IMR-90 (cell line): ENCODE data around the gene VPS8.

Experiments
- BHLHE40 ChIP-seq: fragments of 150-350 bp; IDR thresholded peaks from 2 replicates; pipeline ENCODE4 v1.6.1; 2016; ENCODE audit warnings: mild to moderate bottlenecking, low read depth, low read length
- CEBPB ChIP-seq: IDR thresholded peaks from 2 replicates; pipeline ENCODE4 v1.6.1; 2012; ENCODE audit warnings: low read depth, low read length, improper control_type of control experiment
- FOS ChIP-seq: fragments of 150-350 bp; IDR thresholded peaks from 2 replicates; pipeline ENCODE4 v1.6.1; 2016; ENCODE audit warnings: low read depth, low read length
- MAFK ChIP-seq: IDR thresholded peaks from 2 replicates; pipeline ENCODE4 v1.6.1; 2012; ENCODE audit warnings: low read depth, low read length, improper control_type of control experiment
- MAZ ChIP-seq: IDR thresholded peaks from 2 replicates; pipeline ENCODE4 v1.6.1; 2012; ENCODE audit warnings: low read depth, mild to moderate bottlenecking, low read length, improper control_type of control experiment, moderate library complexity, borderline replicate concordance
- POLR2A ChIP-seq: IDR thresholded peaks from 2 replicates; pipeline ENCODE4 v1.6.1; 2012; ENCODE audit warnings: mild to moderate bottlenecking, low read depth, low read length
- RCOR1 ChIP-seq: IDR thresholded peaks from 2 replicates; pipeline ENCODE4 v1.6.1; 2012; ENCODE audit warnings: mild to moderate bottlenecking, low read length, improper control_type of control experiment; ENCODE audit not compliant: insufficient replicate concordance
- TF ChIP-seq, protein P1 (sequence below): conservative IDR thresholded peaks from 2 replicates; pipeline ENCODE4 v1.5.1; 2012; ENCODE audit warnings: mild to moderate bottlenecking, low read depth, low read length, improper control_type of control experiment
- TF ChIP-seq, protein P2 (sequence below): fragments of 150-350 bp; IDR thresholded peaks from 2 replicates; pipeline ENCODE4 v1.6.1; 2017; ENCODE audit warnings: mild to moderate bottlenecking, antibody characterized with exemption, low read length, low read depth

DNA sequence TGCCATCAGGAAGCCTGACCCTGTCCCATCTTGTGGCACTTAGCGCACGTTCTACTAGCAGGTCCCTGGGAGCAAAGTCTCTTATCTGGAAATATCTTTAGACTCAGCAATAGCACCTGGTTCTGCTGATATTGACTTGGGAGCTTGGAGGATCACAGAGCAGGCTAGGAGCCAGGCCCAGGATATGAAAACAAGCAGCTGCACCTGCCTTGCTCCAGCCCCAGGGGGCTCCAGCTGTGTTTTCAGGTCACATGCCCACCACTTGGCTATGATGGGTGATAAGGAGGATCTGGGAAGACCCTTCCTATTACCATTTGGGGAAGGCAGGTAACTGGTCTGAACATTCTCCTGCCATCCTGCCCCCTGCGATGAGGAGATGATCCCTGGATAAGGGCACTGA lies 253.1 kb downstream of the VPS8 start:
- TF ChIP-seq, protein P1, sequence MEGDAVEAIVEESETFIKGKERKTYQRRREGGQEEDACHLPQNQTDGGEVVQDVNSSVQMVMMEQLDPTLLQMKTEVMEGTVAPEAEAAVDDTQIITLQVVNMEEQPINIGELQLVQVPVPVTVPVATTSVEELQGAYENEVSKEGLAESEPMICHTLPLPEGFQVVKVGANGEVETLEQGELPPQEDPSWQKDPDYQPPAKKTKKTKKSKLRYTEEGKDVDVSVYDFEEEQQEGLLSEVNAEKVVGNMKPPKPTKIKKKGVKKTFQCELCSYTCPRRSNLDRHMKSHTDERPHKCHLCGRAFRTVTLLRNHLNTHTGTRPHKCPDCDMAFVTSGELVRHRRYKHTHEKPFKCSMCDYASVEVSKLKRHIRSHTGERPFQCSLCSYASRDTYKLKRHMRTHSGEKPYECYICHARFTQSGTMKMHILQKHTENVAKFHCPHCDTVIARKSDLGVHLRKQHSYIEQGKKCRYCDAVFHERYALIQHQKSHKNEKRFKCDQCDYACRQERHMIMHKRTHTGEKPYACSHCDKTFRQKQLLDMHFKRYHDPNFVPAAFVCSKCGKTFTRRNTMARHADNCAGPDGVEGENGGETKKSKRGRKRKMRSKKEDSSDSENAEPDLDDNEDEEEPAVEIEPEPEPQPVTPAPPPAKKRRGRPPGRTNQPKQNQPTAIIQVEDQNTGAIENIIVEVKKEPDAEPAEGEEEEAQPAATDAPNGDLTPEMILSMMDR: no peak
- TF ChIP-seq FOS (no peak), POLR2A (no peak), MAFK (no peak), RCOR1 (no peak), BHLHE40 (no peak), CEBPB (no peak), MAZ (no peak)
- TF ChIP-seq, protein P2, sequence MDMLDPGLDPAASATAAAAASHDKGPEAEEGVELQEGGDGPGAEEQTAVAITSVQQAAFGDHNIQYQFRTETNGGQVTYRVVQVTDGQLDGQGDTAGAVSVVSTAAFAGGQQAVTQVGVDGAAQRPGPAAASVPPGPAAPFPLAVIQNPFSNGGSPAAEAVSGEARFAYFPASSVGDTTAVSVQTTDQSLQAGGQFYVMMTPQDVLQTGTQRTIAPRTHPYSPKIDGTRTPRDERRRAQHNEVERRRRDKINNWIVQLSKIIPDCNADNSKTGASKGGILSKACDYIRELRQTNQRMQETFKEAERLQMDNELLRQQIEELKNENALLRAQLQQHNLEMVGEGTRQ: no peak
